Upper lobe of left lung (tissue), 4 donors: ENCODE measurements around the gene CACNA2D4.

Experiments
- CTCF ChIP-seq, 6 experiments: fragments of 450-650 bp in 4 of 6; fragments of 200-600 bp in 2 of 6; sonication (generic) in 2 of 6; IDR thresholded peaks; one replicate each; pipeline ENCODE4 v1.5.1; 2016 to 2019; ENCODE audit warnings: antibody characterized with exemption in 6 of 6
- POLR2AphosphoS5 ChIP-seq, 2 donors: sonication (generic); formaldehyde crosslinking; IDR thresholded peaks; one replicate each; pipeline ENCODE4 v1.5.1; 2017; ENCODE audit warnings: antibody characterized with exemption in 2 of 2

GRCh38 chr12:1864867-1865266, 53.6 kb downstream of the CACNA2D4 start:
- TF ChIP-seq CTCF (IDR thresholded peaks at IDR 0.05) = no peak
- no peak for TF ChIP-seq POLR2AphosphoS5 (IDR thresholded peaks at IDR 0.05)
